SK-N-SH (cell line): ENCODE measurements around the gene GNAT2.

Experiments
- CHD2 ChIP-seq: fragments of 150-350 bp; IDR thresholded peaks from 2 replicates; pipeline ENCODE4 v1.6.1; 2018; ENCODE audit warnings: low read length; ENCODE audit not compliant: partially characterized antibody
- EZH2phosphoT487 ChIP-seq: fragments of 200-600 bp; sonication (generic); IDR thresholded peaks from 2 replicates; pipeline ENCODE4 v1.6.1; 2017; ENCODE audit warnings: low read depth, mixed run types, mild to moderate bottlenecking, antibody characterized with exemption, moderate library complexity, borderline replicate concordance
- FOSL2 ChIP-seq: IDR thresholded peaks from 2 replicates; pipeline ENCODE4 v1.4.0; 2012; ENCODE audit warnings: low read depth, mild to moderate bottlenecking, moderate library complexity, borderline replicate concordance
- TF ChIP-seq, protein P1 (sequence below): fragments of 200-600 bp; sonication (generic); IDR thresholded peaks from 2 replicates; pipeline ENCODE4 v1.6.1; 2017; ENCODE audit warnings: antibody characterized with exemption, mild to moderate bottlenecking, moderate library complexity

DNA sequence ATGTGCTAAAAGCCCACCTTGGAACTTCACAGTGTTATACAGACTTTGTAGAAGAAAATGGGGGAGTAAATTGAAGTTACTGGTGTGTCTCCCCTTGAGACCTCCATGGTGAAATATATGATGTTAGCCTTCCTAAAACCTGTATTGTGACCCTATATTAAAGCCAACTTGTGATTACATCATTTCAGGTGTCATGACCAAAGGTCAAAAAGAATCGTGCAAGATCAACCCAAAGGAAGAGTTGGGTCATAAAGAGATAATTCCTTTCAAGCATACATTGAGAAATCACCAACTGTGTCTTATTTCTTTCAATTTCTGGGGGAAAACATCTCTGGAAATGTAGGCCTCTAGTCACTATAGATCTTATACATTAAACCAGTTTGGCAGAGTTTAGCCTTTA, 34.6 kb downstream of the GNAT2 start:
- no peak for TF ChIP-seq EZH2phosphoT487
- TF ChIP-seq, protein P1, sequence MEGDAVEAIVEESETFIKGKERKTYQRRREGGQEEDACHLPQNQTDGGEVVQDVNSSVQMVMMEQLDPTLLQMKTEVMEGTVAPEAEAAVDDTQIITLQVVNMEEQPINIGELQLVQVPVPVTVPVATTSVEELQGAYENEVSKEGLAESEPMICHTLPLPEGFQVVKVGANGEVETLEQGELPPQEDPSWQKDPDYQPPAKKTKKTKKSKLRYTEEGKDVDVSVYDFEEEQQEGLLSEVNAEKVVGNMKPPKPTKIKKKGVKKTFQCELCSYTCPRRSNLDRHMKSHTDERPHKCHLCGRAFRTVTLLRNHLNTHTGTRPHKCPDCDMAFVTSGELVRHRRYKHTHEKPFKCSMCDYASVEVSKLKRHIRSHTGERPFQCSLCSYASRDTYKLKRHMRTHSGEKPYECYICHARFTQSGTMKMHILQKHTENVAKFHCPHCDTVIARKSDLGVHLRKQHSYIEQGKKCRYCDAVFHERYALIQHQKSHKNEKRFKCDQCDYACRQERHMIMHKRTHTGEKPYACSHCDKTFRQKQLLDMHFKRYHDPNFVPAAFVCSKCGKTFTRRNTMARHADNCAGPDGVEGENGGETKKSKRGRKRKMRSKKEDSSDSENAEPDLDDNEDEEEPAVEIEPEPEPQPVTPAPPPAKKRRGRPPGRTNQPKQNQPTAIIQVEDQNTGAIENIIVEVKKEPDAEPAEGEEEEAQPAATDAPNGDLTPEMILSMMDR = no peak
- TF ChIP-seq FOSL2 = no peak
- no peak for TF ChIP-seq CHD2
